Coronary artery (tissue), 2 donors: ENCODE data around the gene SARS2.

Experiments
- DNase-seq: peaks from one replicate; pipeline ENCODE4 v3.0.0-alpha.2; 2017; ENCODE audit warnings: low spot score
- H3K27ac ChIP-seq, 2 donors: fragments of 200-600 bp; sonication (generic); one replicate each; pipeline ENCODE4 v1.5.1; 2016 to 2019
- H3K4me3 ChIP-seq: fragments of 200-600 bp; sonication (generic); 2 replicates; pipeline ENCODE4 v1.5.1; 2016; ENCODE audit warnings: mild to moderate bottlenecking, moderate library complexity
- CTCF ChIP-seq: fragments of 200-600 bp; sonication (generic); IDR thresholded peaks from one replicate; pipeline ENCODE4 v1.5.1; 2019; ENCODE audit warnings: antibody characterized with exemption

The SARS2 gene

DNA sequence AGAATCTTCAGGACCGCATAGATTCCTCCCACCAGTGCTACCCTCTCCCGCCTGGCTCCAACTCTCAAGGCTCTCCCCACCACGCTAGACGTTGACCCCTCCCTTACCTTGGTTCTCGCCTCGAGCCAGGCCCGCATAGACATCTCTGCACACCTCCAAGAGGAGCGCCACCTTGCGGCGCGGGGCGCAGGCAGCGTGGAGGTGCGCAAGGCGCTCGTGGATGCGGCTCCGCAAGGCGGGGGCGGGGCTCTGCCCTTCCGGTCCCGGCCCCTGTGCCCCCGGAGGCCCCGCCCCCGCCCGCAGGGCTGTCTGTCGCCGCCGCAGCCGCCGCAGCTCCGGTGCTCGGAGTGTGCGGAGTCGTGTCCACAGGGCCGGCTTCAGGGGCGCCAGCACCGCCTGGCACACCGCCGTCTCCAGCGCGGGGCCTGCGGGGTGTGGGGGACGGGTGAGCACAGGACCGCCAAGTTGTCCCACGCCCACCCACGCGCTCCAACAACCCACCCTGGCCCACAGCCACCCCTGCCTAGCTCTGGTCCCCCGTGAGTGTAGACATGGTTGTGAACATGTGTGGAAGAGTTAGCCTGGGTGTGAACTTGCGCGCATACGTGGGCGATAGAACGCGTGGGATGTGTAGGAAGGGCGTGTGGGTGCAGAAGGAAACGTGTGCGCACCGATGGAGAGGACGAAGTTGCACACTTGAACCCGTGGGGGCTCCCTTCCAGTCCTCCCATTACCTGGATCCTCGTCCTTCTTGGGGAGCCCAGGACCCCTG, 60.5 kb downstream of the SARS2 start:
- TF ChIP-seq CTCF: peak; percentile 55
- Histone ChIP-seq H3K4me3 (peak overlapping the region; percentile 73), H3K27ac (peak overlapping the region in 1 of 2 donors; percentile 48)
- peak; percentile 85 for DNase-seq

DNA sequence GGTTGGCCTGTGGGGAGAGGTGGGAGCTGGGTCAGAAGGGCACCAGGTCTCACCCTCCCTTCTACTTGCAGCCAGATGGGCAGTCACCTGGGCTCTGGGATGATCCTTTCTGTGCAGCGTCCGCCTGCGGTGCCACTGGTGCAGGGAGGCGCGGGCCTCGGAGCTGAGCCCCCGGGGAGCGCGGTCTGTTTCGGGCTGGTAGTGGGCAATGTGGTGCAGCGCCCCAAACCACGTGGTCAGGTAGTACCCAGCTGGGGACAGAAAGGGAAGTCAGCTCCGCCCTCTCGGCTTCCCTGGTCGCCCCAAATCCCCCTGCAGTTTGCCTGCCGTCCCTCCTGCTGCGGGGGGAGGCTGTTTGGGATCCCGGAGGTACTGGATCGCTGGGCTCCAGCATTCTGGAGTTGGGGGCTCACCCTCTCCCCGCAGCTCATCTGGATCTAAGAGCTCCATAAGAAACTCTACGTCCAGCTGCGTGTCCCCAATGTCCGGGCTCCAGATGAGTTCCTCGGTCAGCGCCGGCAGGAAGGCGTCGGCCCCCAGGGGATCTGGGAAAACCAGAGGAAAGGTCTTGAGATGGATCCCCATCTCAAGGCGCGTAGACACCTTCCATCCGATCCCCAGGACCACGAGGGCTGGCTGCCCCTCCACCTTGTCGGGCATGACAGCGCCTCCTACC, 61.3 kb downstream of the SARS2 start:
- no peak for TF ChIP-seq CTCF
- H3K4me3 ChIP-seq: peak overlapping the region; percentile 73
- peak overlapping the region in 1 of 2 donors; percentile 27 for H3K27ac ChIP-seq
- DNase-seq: no peak

DNA sequence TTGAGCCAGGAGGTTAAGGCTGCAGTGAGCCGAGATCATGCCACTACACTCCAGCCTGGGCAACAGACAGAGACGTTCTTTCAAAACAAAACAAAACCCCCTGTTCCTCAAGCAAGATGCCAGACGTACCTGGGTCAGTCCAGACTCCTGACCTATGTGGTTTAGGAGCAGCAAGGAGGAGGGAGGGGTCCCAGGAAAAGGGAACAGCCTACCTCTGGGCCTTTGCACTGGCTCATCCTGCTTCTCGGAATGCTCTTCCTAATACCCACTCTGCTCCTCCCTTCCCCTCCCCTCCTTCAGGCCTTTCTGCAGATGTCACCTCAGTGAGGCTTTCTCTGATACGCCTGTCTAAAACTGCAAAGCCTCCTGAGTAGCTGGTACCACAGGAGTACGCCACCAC, 62.0 kb downstream of the SARS2 start:
- H3K27ac ChIP-seq: no peak overlapping the region
- no peak for TF ChIP-seq CTCF
- DNase-seq: no peak
- no peak overlapping the region for H3K4me3 ChIP-seq

- no peak overlapping the region for H3K27ac ChIP-seq
- DNase-seq: no peak
- no peak overlapping the region for H3K4me3 ChIP-seq
- TF ChIP-seq CTCF: no peak
Observed at GRCh38 chr19:38867171-38867780, 63.3 kb downstream of the SARS2 start.
